HL-60 (cell line): Measurements from ENCODE around the gene TM9SF1.

Experiments used
- TF ChIP-seq, protein P1 (sequence below): IDR thresholded peaks from one replicate; pipeline ENCODE4 v1.5.1; 2011; ENCODE audit warnings: low read length, control low read depth, inconsistent platforms; ENCODE audit not compliant: insufficient read depth
- TF ChIP-seq, protein P2 (sequence below): IDR thresholded peaks from 2 replicates; pipeline ENCODE4 v1.6.1; 2012; ENCODE audit warnings: low read depth; ENCODE audit not compliant: insufficient replicate concordance

DNA sequence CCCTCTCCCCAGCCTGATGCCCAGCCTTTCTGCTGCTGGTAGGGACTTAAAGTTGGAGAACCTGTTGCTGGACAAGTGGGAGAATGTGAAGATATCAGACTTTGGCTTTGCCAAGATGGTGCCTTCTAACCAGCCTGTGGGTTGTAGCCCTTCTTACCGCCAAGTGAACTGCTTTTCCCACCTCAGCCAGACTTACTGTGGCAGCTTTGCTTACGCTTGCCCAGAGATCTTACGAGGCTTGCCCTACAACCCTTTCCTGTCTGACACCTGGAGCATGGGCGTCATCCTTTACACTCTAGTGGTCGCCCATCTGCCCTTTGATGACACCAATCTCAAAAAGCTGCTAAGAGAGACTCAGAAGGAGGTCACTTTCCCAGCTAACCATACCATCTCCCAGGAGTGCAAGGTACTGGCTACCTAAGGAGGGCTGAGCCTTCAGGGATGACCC lies 11.9 kb upstream of the TM9SF1 start:
- TF ChIP-seq, protein P1, sequence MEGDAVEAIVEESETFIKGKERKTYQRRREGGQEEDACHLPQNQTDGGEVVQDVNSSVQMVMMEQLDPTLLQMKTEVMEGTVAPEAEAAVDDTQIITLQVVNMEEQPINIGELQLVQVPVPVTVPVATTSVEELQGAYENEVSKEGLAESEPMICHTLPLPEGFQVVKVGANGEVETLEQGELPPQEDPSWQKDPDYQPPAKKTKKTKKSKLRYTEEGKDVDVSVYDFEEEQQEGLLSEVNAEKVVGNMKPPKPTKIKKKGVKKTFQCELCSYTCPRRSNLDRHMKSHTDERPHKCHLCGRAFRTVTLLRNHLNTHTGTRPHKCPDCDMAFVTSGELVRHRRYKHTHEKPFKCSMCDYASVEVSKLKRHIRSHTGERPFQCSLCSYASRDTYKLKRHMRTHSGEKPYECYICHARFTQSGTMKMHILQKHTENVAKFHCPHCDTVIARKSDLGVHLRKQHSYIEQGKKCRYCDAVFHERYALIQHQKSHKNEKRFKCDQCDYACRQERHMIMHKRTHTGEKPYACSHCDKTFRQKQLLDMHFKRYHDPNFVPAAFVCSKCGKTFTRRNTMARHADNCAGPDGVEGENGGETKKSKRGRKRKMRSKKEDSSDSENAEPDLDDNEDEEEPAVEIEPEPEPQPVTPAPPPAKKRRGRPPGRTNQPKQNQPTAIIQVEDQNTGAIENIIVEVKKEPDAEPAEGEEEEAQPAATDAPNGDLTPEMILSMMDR, result no peak
- TF ChIP-seq, protein P2, sequence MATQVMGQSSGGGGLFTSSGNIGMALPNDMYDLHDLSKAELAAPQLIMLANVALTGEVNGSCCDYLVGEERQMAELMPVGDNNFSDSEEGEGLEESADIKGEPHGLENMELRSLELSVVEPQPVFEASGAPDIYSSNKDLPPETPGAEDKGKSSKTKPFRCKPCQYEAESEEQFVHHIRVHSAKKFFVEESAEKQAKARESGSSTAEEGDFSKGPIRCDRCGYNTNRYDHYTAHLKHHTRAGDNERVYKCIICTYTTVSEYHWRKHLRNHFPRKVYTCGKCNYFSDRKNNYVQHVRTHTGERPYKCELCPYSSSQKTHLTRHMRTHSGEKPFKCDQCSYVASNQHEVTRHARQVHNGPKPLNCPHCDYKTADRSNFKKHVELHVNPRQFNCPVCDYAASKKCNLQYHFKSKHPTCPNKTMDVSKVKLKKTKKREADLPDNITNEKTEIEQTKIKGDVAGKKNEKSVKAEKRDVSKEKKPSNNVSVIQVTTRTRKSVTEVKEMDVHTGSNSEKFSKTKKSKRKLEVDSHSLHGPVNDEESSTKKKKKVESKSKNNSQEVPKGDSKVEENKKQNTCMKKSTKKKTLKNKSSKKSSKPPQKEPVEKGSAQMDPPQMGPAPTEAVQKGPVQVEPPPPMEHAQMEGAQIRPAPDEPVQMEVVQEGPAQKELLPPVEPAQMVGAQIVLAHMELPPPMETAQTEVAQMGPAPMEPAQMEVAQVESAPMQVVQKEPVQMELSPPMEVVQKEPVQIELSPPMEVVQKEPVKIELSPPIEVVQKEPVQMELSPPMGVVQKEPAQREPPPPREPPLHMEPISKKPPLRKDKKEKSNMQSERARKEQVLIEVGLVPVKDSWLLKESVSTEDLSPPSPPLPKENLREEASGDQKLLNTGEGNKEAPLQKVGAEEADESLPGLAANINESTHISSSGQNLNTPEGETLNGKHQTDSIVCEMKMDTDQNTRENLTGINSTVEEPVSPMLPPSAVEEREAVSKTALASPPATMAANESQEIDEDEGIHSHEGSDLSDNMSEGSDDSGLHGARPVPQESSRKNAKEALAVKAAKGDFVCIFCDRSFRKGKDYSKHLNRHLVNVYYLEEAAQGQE, result no peak
